ENCODE data around the gene UCK1. TPM values are rescaled to one million over a fixed set of nuclear protein-coding genes. Genes with fewer than 3 reads are reported as not detected.

UCK1 gene
- polyA plus RNA-seq, 1 donor (not counting 4 experiments of a cell fraction or from before 2014, with no cell fraction given) = 15.4 TPM

GRCh38 chr9:131511880-131512279, 19.2 kb downstream of the UCK1 start:
- Histone ChIP-seq H4K20me1 (ENCODE audit: control insufficient read depth, extremely low read depth, insufficient read depth, low read length) (no peaks in the 10 kb centered on the region), H3K36me3 (ENCODE audit: control insufficient read depth in 2 of 2, extremely low read depth in 1 of 2, insufficient read depth in 2 of 2, low read length in 2 of 2) (peaks cover 21 to 49% of the 10 kb centered on the region in 2 experiments), H3K27ac (ENCODE audit: control insufficient read depth, insufficient read depth, low read length) (no peak overlapping the region), H3K4me2 (ENCODE audit: control insufficient read depth, extremely low read depth, insufficient read depth, low read depth, low read length) (no peak overlapping the region), H3K9ac (ENCODE audit: control insufficient read depth, extremely low read depth, insufficient read depth, low read length) (no peak overlapping the region), H3K27me3 (ENCODE audit: control insufficient read depth, extremely low read depth, insufficient read depth, low read length) (no peaks in the 10 kb centered on the region), H3K9me1 (ENCODE audit: control insufficient read depth, extremely low read depth, insufficient read depth, low read length) (no peaks in the 10 kb centered on the region), H3K4me1 (ENCODE audit: control insufficient read depth, extremely low read depth, insufficient read depth, low read length) (no peaks in the 10 kb centered on the region), H3K9me3 (ENCODE audit: control insufficient read depth, low read depth, low read length) (no peaks in the 10 kb centered on the region), H3K79me2 (ENCODE audit: control insufficient read depth, insufficient read depth, low read length) (no peaks in the 10 kb centered on the region), H2AFZ (ENCODE audit: control insufficient read depth, low read length) (no peak overlapping the region), H3K4me3 (ENCODE audit: control insufficient read depth in 2 of 3, extremely low read depth in 1 of 3, insufficient read depth in 2 of 3, low read depth in 1 of 3, low read length in 3 of 3) (no peak overlapping the region)
- TF ChIP-seq EZH2 (IDR thresholded peaks at IDR 0.05; ENCODE audit: low read length) (no peak), CTCF (optimal IDR thresholded peaks at IDR 0.05 in 1 of 3, IDR thresholded peaks at IDR 0.05 in 1 of 3, conservative IDR thresholded peaks at IDR 0.05 in 1 of 3; ENCODE audit: extremely low read depth in 1 of 3, insufficient read depth in 2 of 3, low read length in 3 of 3) (no peak)
- no peak for DNase-seq (ENCODE audit: low read depth, low spot score)
- dilution Hi-C loops (cut with MboI; ENCODE audit: extremely low pct_ligation_motif_present, low sequenced_read_pairs) = no loop called here
- FAIRE-seq = no peak

GRCh38 chr9:131511416-131511815, 19.6 kb downstream of the UCK1 start:
- Histone ChIP-seq H3K4me3 (ENCODE audit: control insufficient read depth in 2 of 3, extremely low read depth in 1 of 3, insufficient read depth in 2 of 3, low read depth in 1 of 3, low read length in 3 of 3) (no peak overlapping the region), H3K9ac (ENCODE audit: control insufficient read depth, extremely low read depth, insufficient read depth, low read length) (no peak overlapping the region), H3K4me2 (ENCODE audit: control insufficient read depth, extremely low read depth, insufficient read depth, low read depth, low read length) (no peak overlapping the region), H3K9me1 (ENCODE audit: control insufficient read depth, extremely low read depth, insufficient read depth, low read length) (no peaks in the 10 kb centered on the region), H3K27ac (ENCODE audit: control insufficient read depth, insufficient read depth, low read length) (no peak overlapping the region), H3K36me3 (ENCODE audit: control insufficient read depth in 2 of 2, extremely low read depth in 1 of 2, insufficient read depth in 2 of 2, low read length in 2 of 2) (peaks cover 19 to 44% of the 10 kb centered on the region in 2 experiments), H3K79me2 (ENCODE audit: control insufficient read depth, insufficient read depth, low read length) (no peaks in the 10 kb centered on the region), H4K20me1 (ENCODE audit: control insufficient read depth, extremely low read depth, insufficient read depth, low read length) (no peaks in the 10 kb centered on the region), H2AFZ (ENCODE audit: control insufficient read depth, low read length) (no peak overlapping the region), H3K4me1 (ENCODE audit: control insufficient read depth, extremely low read depth, insufficient read depth, low read length) (no peaks in the 10 kb centered on the region), H3K9me3 (ENCODE audit: control insufficient read depth, low read depth, low read length) (no peaks in the 10 kb centered on the region), H3K27me3 (ENCODE audit: control insufficient read depth, extremely low read depth, insufficient read depth, low read length) (no peaks in the 10 kb centered on the region)
- dilution Hi-C loops (cut with MboI; ENCODE audit: extremely low pct_ligation_motif_present, low sequenced_read_pairs) = no loop called here
- TF ChIP-seq CTCF (optimal IDR thresholded peaks at IDR 0.05 in 1 of 3, IDR thresholded peaks at IDR 0.05 in 1 of 3, conservative IDR thresholded peaks at IDR 0.05 in 1 of 3; ENCODE audit: extremely low read depth in 1 of 3, insufficient read depth in 2 of 3, low read length in 3 of 3) (no peak), EZH2 (IDR thresholded peaks at IDR 0.05; ENCODE audit: low read length) (no peak)
- DNase-seq (ENCODE audit: low read depth, low spot score) (no peak), FAIRE-seq (no peak)

All from keratinocyte (primary cell).